GM23338 (cell line): ENCODE data around the gene CCDC80. TPM values are rescaled to one million over a fixed set of nuclear protein-coding genes. Genes with fewer than 3 reads are reported as not detected.

Experiments
- ATAC-seq: fragments of 200-7000 bp; cut with Tn5 transposase; 3 replicates; pipeline ENCODE4 v1.9.1; 2020
- DNase-seq: peaks from one replicate; pipeline ENCODE4 v3.0.0-alpha.2; 2015; ENCODE audit warnings: low spot score
- H2AFZ ChIP-seq: fragments of 200-600 bp; sonication (generic); 2 replicates; pipeline ENCODE4 v1.8.0; 2016; ENCODE audit warnings: antibody characterized with exemption, mild to moderate bottlenecking, moderate library complexity
- H3F3A ChIP-seq: fragments of 200-600 bp; sonication (generic); replicated peaks from 2 replicates; pipeline ENCODE4 v1.8.0; 2017; ENCODE audit warnings: antibody characterized with exemption, mixed run types, low read depth
- H3K27ac ChIP-seq: fragments of 200-600 bp; sonication (generic); 2 replicates; pipeline ENCODE4 v1.6.1; 2016; ENCODE audit warnings: low read depth
- H3K27me3 ChIP-seq: fragments of 200-600 bp; sonication (generic); 2 replicates; pipeline ENCODE4 v1.8.0; 2016; ENCODE audit warnings: mild to moderate bottlenecking, mixed run types, moderate library complexity; ENCODE audit not compliant: insufficient read depth
- H3K36me3 ChIP-seq: fragments of 200-600 bp; sonication (generic); 2 replicates; pipeline ENCODE4 v1.8.0; 2016; ENCODE audit warnings: mild to moderate bottlenecking; ENCODE audit not compliant: insufficient read depth
- H3K4me1 ChIP-seq: fragments of 200-600 bp; sonication (generic); 2 replicates; pipeline ENCODE4 v1.8.0; 2016; ENCODE audit warnings: mild to moderate bottlenecking, moderate library complexity; ENCODE audit not compliant: insufficient read depth
- H3K4me2 ChIP-seq: fragments of 200-600 bp; sonication (generic); 2 replicates; pipeline ENCODE4 v1.7.1; 2017; ENCODE audit warnings: mixed run types
- H3K4me3 ChIP-seq: fragments of 200-600 bp; sonication (generic); 2 replicates; pipeline ENCODE4 v1.6.1; 2016; ENCODE audit warnings: mixed run types
- H3K79me2 ChIP-seq: fragments of 200-600 bp; sonication (generic); replicated peaks from 2 replicates; pipeline ENCODE4 v1.8.0; 2017; ENCODE audit warnings: mild to moderate bottlenecking; ENCODE audit not compliant: insufficient read depth
- H3K9me2 ChIP-seq: fragments of 200-600 bp; sonication (generic); 2 replicates; pipeline ENCODE4 v1.8.0; 2017; ENCODE audit not compliant: insufficient read depth
- H4K20me1 ChIP-seq: fragments of 200-600 bp; sonication (generic); replicated peaks from 2 replicates; pipeline ENCODE4 v1.8.0; 2017; ENCODE audit warnings: mild to moderate bottlenecking; ENCODE audit not compliant: insufficient read depth
- H3K27ac Mint-ChIP-seq: 2 replicates; pipeline ENCODE4 v1.8.0; 2020; ENCODE audit warnings: inconsistent platforms, mild to moderate bottlenecking, moderate library complexity, mixed read lengths
- H3K27me3 Mint-ChIP-seq: 3 replicates; pipeline ENCODE4 v1.8.0; 2022; ENCODE audit warnings: low read depth, mild to moderate bottlenecking, moderate library complexity, mixed read lengths, inconsistent platforms; ENCODE audit not compliant: insufficient read depth, poor library complexity
- H3K36me3 Mint-ChIP-seq: 3 replicates; pipeline ENCODE4 v1.8.0; 2021; ENCODE audit warnings: low read depth, mild to moderate bottlenecking, inconsistent platforms, moderate library complexity, mixed read lengths
- H3K4me1 Mint-ChIP-seq: 3 replicates; pipeline ENCODE4 v1.8.0; 2020; ENCODE audit warnings: mild to moderate bottlenecking, inconsistent platforms, mixed read lengths
- H3K4me3 Mint-ChIP-seq: 3 replicates; pipeline ENCODE4 v1.8.0; 2021; ENCODE audit warnings: moderate library complexity, mild to moderate bottlenecking, inconsistent platforms, mixed read lengths
- H3K9me3 Mint-ChIP-seq: 3 replicates; pipeline ENCODE4 v1.8.0; 2020; ENCODE audit warnings: moderate library complexity, mild to moderate bottlenecking, inconsistent platforms, mixed read lengths
- CREB1 ChIP-seq: fragments of 250-450 bp; sonication (Bioruptor Pico); IDR thresholded peaks from 2 replicates; pipeline ENCODE4 v1.5.0; 2020; ENCODE audit warnings: low read depth, mild to moderate bottlenecking, moderate library complexity
- EZH2phosphoT487 ChIP-seq: fragments of 200-600 bp; sonication (generic); IDR thresholded peaks from one replicate; pipeline ENCODE4 v1.8.1; 2018; ENCODE audit warnings: antibody characterized with exemption; ENCODE audit not compliant: unreplicated experiment
- NANOG ChIP-seq: IDR thresholded peaks from 2 replicates; pipeline ENCODE4 v1.6.1; 2016; ENCODE audit warnings: antibody characterized with exemption, borderline replicate concordance
- POLR2AphosphoS5 ChIP-seq: IDR thresholded peaks from 2 replicates; pipeline ENCODE4 v1.6.1; 2016; ENCODE audit warnings: antibody characterized with exemption, low read depth
- REST ChIP-seq: IDR thresholded peaks from one replicate; pipeline ENCODE4 v1.6.1; 2018; ENCODE audit warnings: antibody characterized with exemption; ENCODE audit not compliant: unreplicated experiment
- ZNF114 ChIP-seq: fragments of 250-450 bp; sonication (Bioruptor Pico); IDR thresholded peaks from 2 replicates; pipeline ENCODE4 v1.5.0; 2020; ENCODE audit warnings: mild to moderate bottlenecking, moderate library complexity
- ZNF331 ChIP-seq: fragments of 250-450 bp; sonication (Bioruptor Pico); IDR thresholded peaks from 2 replicates; pipeline ENCODE4 v1.5.0; 2020; ENCODE audit warnings: low read depth, mild to moderate bottlenecking, moderate library complexity
- polyA plus RNA-seq: library from polyadenylated mRNA; unstranded; fragments of >200 nt; fragmentation: Nextera tagmentation; extraction: Ambion mirVana; gene quantifications from 2 replicates; pipeline ENCODE4 v1.2.1, GENCODE V29; 2016
- total RNA-seq: library from RNA; depleted of rRNA; stranded (reverse); fragments of >200 nt; shearing (Covaris generic); gene quantifications from 2 replicates; pipeline ENCODE4 v1.2.3, GENCODE V29; 2014
- TF ChIP-seq, protein P1 (sequence below): fragments of 250-450 bp; sonication (Bioruptor Pico); IDR thresholded peaks from 2 replicates; pipeline ENCODE4 v1.5.0; 2020; ENCODE audit warnings: mild to moderate bottlenecking, moderate library complexity
- TF ChIP-seq, protein P2 (sequence below): IDR thresholded peaks from 2 replicates; pipeline ENCODE4 v1.6.1; 2016; ENCODE audit warnings: antibody characterized with exemption
- TF ChIP-seq, protein P3 (sequence below), 2 experiments: fragments of 200-600 bp in 1 of 2; sonication (generic) in 1 of 2; conservative IDR thresholded peaks; 2 replicates each; pipeline versions ENCODE4 v1.5.1 to v1.6.1; 2016 to 2017; ENCODE audit warnings: antibody characterized with exemption in 2 of 2, low read depth in 2 of 2, mild to moderate bottlenecking in 2 of 2, moderate library complexity in 1 of 2

The CCDC80 gene
- total and polyA plus RNA-seq, 2 experiments from 2014 or later, result 5.4 to 6.7 TPM

- H3F3A ChIP-seq, result no peaks in the 10 kb centered on the region
- H3K27ac ChIP-seq, result no peak overlapping the region
These were observed 41.4 kb upstream of the CCDC80 start for GRCh38 chr3:112682361-112682760.

More at GRCh38 chr3:112682361-112682760, 41.4 kb upstream of the CCDC80 start:
- Mint-ChIP-seq H3K36me3 (no peaks in the 10 kb centered on the region), H3K27ac (no peak overlapping the region), H3K27me3 (peaks cover 3% of the 10 kb centered on the region), H3K9me3 (no peaks in the 10 kb centered on the region), H3K4me3 (no peak overlapping the region), H3K4me1 (peaks cover 13% of the 10 kb centered on the region)
- Histone ChIP-seq H3K4me3 (no peak overlapping the region), H3K36me3 (no peaks in the 10 kb centered on the region), H3K27me3 (no peaks in the 10 kb centered on the region), H3K9me2 (no peaks in the 10 kb centered on the region; the same call in 1 of the 2 replicates), H3K79me2 (no peaks in the 10 kb centered on the region), H2AFZ (no peak overlapping the region), H3K4me1 (peaks cover 7% of the 10 kb centered on the region), H4K20me1 (no peaks in the 10 kb centered on the region), H3K4me2 (no peak overlapping the region)
- ATAC-seq (no peak), DNase-seq (no peak)
- TF ChIP-seq, protein P1, sequence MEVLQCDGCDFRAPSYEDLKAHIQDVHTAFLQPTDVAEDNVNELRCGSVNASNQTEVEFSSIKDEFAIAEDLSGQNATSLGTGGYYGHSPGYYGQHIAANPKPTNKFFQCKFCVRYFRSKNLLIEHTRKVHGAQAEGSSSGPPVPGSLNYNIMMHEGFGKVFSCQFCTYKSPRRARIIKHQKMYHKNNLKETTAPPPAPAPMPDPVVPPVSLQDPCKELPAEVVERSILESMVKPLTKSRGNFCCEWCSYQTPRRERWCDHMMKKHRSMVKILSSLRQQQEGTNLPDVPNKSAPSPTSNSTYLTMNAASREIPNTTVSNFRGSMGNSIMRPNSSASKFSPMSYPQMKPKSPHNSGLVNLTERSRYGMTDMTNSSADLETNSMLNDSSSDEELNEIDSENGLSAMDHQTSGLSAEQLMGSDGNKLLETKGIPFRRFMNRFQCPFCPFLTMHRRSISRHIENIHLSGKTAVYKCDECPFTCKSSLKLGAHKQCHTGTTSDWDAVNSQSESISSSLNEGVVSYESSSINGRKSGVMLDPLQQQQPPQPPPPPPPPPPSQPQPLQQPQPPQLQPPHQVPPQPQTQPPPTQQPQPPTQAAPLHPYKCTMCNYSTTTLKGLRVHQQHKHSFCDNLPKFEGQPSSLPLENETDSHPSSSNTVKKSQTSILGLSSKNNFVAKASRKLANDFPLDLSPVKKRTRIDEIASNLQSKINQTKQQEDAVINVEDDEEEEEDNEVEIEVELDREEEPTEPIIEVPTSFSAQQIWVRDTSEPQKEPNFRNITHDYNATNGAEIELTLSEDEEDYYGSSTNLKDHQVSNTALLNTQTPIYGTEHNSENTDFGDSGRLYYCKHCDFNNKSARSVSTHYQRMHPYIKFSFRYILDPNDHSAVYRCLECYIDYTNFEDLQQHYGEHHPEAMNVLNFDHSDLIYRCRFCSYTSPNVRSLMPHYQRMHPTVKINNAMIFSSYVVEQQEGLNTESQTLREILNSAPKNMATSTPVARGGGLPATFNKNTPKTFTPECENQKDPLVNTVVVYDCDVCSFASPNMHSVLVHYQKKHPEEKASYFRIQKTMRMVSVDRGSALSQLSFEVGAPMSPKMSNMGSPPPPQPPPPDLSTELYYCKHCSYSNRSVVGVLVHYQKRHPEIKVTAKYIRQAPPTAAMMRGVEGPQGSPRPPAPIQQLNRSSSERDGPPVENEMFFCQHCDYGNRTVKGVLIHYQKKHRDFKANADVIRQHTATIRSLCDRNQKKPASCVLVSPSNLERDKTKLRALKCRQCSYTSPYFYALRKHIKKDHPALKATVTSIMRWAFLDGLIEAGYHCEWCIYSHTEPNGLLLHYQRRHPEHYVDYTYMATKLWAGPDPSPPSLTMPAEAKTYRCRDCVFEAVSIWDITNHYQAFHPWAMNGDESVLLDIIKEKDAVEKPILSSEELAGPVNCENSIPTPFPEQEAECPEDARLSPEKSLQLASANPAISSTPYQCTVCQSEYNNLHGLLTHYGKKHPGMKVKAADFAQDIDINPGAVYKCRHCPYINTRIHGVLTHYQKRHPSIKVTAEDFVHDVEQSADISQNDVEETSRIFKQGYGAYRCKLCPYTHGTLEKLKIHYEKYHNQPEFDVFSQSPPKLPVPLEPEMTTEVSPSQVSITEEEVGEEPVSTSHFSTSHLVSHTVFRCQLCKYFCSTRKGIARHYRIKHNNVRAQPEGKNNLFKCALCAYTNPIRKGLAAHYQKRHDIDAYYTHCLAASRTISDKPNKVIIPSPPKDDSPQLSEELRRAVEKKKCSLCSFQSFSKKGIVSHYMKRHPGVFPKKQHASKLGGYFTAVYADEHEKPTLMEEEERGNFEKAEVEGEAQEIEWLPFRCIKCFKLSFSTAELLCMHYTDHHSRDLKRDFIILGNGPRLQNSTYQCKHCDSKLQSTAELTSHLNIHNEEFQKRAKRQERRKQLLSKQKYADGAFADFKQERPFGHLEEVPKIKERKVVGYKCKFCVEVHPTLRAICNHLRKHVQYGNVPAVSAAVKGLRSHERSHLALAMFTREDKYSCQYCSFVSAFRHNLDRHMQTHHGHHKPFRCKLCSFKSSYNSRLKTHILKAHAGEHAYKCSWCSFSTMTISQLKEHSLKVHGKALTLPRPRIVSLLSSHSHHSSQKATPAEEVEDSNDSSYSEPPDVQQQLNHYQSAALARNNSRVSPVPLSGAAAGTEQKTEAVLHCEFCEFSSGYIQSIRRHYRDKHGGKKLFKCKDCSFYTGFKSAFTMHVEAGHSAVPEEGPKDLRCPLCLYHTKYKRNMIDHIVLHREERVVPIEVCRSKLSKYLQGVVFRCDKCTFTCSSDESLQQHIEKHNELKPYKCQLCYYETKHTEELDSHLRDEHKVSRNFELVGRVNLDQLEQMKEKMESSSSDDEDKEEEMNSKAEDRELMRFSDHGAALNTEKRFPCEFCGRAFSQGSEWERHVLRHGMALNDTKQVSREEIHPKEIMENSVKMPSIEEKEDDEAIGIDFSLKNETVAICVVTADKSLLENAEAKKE (CRISPR knock-in tag), result no peak
- TF ChIP-seq EZH2phosphoT487 (no peak), CREB1 (CRISPR knock-in tag) (no peak), POLR2AphosphoS5 (no peak), REST (no peak), ZNF331 (no peak), NANOG (no peak), ZNF114 (CRISPR knock-in tag) (no peak)
- TF ChIP-seq, protein P2, sequence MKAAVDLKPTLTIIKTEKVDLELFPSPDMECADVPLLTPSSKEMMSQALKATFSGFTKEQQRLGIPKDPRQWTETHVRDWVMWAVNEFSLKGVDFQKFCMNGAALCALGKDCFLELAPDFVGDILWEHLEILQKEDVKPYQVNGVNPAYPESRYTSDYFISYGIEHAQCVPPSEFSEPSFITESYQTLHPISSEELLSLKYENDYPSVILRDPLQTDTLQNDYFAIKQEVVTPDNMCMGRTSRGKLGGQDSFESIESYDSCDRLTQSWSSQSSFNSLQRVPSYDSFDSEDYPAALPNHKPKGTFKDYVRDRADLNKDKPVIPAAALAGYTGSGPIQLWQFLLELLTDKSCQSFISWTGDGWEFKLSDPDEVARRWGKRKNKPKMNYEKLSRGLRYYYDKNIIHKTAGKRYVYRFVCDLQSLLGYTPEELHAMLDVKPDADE, result no peak
- TF ChIP-seq, protein P3, sequence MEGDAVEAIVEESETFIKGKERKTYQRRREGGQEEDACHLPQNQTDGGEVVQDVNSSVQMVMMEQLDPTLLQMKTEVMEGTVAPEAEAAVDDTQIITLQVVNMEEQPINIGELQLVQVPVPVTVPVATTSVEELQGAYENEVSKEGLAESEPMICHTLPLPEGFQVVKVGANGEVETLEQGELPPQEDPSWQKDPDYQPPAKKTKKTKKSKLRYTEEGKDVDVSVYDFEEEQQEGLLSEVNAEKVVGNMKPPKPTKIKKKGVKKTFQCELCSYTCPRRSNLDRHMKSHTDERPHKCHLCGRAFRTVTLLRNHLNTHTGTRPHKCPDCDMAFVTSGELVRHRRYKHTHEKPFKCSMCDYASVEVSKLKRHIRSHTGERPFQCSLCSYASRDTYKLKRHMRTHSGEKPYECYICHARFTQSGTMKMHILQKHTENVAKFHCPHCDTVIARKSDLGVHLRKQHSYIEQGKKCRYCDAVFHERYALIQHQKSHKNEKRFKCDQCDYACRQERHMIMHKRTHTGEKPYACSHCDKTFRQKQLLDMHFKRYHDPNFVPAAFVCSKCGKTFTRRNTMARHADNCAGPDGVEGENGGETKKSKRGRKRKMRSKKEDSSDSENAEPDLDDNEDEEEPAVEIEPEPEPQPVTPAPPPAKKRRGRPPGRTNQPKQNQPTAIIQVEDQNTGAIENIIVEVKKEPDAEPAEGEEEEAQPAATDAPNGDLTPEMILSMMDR (conservative IDR thresholded peaks at IDR 0.05; ENCODE audit: low read depth in 2 of 2), result no peak
